ENCODE measurements around the gene CPEB4.

- TF ChIP-seq CTCF (IDR thresholded peaks at IDR 0.05) = no peak
- TF ChIP-seq REST (IDR thresholded peaks at IDR 0.05; ENCODE audit: insufficient read depth in 1 of 2, low read depth in 2 of 2, low read length in 1 of 2) = no peak
- no peak for TF ChIP-seq POLR2AphosphoS5 (IDR thresholded peaks at IDR 0.05; ENCODE audit: low read depth, low read length)
Measured at GRCh38 chr5:173998531-173998930, 110.4 kb downstream of the CPEB4 start.

All from Panc1 (cell line).